Tongue (tissue), 2 donors: ENCODE measurements around the gene PNLDC1. TPM values are rescaled to one million over a fixed set of nuclear protein-coding genes. Genes with fewer than 3 reads are reported as not detected.
"Not testable (repeated sequence)": the region's sequence is repeated elsewhere in the genome, so short reads cannot be mapped to it uniquely, and the experiment has no call there.

Source experiments
- DNase-seq: peaks from one replicate; pipeline ENCODE4 v3.0.0-alpha.2; 2015
- total RNA-seq: library from RNA; depleted of rRNA; stranded (reverse); fragments of >200 nt; gene quantifications from one replicate; pipeline ENCODE4 v1.2.3, GENCODE V29; 2014

Gene PNLDC1
- total RNA-seq, 1 donor from 2014 or later, result 0.82 TPM

DNA sequence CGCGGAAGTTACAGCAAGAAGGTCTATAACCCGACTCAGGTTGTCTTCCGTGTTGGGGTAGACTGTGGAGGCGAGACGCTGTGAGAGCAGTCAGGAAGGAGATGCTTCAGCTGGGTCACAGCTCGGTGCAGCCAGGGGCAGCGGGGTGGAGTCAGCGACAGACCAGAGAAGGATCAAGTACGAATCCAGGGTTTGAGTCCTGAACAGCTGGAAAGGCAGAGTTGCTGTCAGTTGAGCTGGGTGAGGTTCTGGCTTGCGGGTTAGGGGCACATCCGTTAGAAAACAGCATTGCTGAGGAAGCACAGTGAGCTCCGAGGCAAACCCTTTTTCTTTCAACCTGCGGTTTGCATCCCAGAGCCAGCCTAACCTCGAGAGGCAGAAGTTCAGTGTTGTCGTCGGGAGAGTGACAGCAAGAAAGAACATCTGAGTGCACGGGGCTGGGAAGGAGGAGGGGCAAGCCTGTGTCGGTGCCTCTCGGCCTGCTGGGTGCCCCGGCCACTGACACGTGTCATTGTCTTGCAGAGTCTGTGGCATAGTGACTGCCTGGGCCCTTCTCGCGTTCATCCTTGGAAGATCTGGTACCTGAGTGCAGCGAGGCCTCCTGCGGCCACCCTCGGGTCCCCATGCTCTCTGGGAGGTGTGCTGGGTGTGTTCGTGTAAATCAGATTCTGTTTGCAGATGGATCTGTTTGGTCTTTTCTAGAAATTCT, 20.0 kb downstream of the PNLDC1 start:
- peak; percentile 13 for DNase-seq

DNA sequence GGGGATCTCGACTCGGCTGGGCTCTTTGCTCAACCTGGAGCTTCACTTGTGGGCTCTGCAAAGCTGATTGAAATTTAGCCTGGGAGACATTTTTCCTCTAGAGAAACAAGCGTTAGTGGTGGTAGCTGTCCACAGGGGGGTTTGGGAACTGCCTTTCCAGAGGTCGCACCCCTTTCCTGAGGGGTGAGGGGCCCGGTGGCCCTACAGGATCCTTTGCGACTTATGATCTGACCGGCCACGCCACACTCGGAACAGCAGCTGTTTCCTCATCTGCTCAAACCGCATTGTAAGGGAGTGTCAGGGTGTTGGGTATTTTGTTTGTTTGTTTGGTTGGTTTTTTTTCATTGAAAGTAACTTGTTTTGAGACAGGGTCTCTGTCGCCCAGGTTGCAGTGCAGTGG, 21.0 kb downstream of the PNLDC1 start:
- DNase-seq, result no peak

DNA sequence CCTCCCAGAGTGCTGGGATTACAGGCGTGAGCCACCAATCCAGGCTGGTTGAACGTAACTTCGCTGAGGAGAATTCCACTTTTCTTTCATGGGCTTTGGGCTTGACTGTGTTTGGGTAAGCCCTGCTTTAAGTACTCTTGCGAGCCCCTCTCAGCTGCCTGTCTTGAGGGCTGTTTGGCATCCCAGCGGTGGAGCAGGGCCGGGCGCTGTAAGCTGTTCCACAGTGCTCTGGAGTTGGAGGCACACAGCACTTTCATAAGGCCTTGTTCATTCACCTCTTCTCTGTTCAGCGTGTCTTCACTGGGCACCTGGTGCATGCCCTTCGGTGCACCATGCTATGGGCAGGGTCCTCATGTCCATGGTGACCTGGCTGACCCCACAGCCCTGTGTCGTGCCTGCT, 21.6 kb downstream of the PNLDC1 start:
- DNase-seq, result no peak

DNA sequence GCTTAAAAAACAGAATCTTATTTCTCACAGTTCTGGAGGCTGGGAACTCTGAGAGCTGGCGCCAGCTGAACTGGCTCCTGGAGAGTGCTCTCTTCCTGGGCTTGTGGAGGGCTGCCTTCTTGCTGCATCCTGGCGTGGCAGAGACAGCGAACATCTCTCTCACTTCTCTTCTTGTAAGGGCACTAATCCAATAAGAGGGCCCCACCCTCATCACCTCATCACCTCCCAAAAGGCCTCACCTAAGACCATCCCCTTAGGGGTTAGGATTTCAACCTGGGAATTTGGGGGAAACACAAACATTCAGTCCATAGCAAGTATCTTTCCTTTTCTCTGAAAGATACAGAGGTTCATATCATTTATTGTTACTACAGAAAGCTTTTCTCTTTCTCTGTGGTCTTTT, 23.9 kb downstream of the PNLDC1 start:
- no peak for DNase-seq

DNA sequence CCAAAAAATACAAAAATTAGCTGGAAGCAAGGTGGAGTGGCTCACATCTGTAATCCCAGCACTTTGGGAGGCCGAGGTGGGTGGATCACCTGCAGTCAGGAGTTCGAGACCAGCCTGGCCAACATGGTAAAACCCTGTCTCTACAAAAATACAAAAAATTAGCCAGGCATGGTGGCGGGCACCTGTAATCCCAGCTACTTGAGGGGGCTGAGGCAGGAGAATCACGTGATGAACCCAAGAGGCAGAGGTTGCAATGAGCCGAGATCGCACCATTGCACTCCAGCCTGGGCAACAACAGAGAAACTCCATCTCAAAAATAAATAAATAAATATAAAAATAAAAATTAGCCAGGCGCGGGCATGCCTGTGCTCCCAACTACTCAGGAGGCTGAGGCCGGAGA, 24.6 kb downstream of the PNLDC1 start:
- not testable (repeated sequence) for DNase-seq

DNA sequence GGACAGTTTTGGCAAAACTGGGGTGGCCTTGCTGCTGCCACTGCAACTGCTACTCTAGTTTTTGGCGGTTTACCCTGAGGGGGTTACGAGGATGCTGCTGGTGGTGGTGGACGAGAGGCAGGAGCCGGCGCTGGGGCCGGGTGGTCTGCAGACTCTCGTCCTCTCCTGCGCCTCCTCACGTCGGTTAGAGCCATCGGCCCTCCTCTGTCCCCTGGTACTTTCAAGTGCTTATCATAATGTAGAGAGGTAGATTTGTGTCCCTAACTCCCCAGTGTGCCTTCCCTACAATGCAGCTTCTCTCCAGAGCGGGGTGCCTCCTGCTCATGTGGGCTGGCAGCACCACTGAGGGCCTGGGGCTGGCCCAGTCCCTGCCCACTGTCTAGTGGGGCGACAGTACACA, 25.9 kb downstream of the PNLDC1 start:
- DNase-seq, result no peak

DNA sequence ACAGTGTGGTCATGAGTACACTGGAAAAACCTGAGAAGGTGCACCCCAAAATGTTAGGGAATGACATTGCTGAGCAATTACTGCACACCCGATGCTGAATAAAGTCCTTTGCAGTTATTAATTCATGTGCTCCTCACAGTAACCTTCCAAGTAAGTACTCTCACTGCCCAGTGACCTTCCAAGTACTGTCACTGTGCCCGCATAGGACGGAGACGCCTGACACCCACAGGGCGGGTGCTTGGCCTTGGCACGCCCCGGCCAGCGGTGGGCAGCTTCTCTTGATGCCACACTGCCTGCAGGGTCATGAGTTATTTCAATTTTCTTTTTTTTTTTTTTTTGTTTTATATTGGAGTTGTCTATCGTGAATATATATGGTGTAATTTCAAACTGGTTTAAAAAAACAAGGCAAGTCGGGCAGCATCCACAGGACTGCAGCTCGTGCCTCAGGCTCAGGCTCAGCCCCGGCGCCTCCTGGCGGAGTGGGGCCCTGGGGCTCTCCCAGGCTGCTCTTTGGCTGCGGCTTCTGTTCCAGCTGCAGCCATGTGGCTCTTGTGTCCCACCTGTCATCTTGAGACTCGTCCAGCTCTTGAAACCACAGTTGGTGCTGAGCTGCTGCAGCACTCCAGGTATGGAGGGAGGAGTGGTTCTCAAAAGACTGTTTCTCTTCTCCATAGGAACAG, 27.0 kb downstream of the PNLDC1 start:
- DNase-seq, result peak; percentile 84

DNA sequence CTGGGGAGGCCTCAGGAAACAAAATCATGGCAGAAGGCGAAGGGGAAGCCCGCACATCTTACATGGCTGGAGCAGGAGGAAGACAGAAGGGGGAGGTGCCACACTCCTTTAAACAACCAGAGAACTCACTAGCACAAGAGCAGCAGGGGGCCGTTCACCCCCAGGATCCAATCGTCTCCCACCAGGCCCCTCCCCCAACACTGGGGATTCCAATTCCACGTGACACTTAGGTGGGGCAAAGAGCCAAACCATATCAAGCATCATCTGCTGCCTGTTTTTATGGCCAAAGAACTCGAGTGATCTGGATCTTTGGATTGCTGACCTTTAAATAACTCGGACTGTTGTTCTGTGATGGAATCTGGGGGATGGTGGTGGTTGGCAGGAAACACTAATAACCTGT, 28.0 kb downstream of the PNLDC1 start:
- DNase-seq, result peak; percentile 44

DNA sequence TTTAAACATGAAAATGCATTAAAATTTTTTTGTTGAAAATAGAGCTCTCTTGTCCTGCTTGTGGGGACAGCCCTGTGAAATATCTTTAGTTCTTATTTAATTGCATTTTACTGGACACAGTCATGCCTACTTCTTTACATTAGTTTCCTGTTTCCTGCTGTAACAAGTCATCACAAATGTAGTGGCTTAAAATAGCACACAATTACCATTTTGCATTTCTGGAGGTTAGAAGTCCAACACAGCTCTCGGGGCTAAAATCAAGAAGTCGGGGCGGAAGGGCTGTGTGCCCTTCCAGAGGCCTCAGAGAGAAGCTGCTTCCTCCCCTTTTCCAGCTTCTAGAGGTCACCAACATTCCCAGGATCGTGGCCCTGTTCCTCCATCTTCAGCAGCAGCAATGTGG, 29.4 kb downstream of the PNLDC1 start:
- DNase-seq, result peak; percentile 19

DNA sequence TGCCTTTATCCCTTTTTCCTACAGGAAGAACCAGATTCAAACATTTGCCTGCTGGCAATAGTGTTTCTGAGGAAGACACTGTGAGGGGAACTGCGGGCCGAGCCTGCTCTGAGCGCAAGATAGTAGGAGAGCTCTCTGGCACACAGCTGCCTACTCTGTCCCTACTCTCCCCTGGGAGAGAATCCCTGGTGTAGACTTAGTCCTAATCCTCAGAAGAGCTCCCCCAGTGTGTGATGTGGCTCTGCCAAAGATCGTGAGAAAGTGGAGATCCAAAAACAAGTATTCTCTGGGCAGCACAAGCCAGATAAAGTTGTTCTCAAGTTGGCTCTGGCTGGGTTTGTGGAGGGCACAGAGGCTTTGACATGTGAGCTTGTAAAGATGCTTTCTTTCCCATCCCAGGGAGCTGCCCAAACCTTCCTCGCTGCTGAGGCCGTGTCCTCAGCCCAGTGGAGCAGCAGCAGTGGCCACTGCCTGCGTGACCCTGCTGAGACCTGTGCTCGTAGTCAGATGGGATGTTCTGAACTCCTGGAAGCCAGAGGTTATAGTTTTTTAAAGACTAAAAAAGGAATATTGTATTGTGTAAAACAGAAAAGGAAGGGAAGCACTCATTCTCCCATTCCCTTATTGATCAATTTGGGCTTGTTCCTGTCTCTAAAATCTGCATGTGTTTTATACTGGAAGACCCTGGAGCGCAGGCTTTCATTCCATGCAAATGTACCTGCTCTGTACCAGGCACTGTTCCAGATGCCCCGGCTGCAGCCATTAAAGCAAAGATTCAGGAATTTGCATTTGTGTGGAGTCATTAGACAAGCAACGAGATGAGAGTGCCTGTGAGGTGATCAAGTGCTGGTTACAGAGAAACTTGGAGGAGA, 30.7 kb downstream of the PNLDC1 start:
- DNase-seq, result peak; percentile 8

DNA sequence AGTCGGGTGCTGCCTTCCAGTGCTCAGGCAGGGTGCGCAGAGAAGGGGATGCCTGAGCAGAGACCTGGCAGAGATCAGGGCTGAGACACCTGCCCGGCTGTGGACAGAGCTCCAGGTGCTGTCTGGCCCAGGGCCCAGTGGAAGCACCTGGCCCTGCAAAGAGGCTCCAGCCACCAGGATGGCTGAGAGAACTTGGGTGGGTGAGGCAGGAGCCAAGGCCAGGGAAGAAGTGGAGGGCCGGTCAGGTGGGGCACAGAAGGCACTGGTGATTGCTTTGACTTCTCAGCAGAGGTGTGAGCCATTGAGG, 31.2 kb downstream of the PNLDC1 start:
- no peak for DNase-seq

DNA sequence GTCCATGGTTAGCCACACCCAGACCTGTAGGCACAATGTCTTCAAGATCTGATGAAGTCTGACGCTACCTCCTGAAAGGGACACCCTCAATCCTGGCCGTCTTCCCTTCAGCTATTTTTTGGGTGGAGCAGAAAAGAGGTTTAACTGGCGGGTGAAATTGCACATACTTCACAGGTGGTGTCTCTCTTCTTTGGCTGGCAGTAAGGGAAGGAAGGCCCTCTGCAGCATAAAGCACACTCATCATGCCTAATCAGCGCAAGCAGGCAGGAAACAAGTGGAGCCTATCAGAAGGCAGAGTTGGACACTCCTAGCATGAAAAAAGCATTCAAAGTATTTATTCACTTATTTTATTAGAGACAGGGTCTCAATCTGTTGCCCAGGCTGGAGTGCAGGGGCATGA, 32.9 kb downstream of the PNLDC1 start:
- no peak for DNase-seq

DNA sequence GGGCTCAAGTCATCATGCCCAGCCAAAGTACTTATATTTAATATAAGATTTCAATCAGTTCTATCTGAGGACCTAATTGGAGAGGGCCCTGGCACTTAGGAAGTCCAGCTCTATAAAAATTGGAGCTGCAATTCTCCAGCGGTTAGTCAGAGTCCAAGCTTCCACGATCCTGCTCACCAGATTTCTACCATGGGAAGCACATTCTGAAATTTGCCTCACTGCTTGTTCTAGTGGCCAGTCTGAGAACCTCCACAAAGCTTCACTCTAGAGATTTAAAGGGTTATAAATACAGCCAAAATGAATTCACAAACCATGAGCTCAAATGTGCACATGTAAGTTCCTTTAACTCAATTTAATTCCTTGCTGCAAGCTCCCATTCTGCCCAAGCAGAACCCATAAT, 33.5 kb downstream of the PNLDC1 start:
- no peak for DNase-seq

DNA sequence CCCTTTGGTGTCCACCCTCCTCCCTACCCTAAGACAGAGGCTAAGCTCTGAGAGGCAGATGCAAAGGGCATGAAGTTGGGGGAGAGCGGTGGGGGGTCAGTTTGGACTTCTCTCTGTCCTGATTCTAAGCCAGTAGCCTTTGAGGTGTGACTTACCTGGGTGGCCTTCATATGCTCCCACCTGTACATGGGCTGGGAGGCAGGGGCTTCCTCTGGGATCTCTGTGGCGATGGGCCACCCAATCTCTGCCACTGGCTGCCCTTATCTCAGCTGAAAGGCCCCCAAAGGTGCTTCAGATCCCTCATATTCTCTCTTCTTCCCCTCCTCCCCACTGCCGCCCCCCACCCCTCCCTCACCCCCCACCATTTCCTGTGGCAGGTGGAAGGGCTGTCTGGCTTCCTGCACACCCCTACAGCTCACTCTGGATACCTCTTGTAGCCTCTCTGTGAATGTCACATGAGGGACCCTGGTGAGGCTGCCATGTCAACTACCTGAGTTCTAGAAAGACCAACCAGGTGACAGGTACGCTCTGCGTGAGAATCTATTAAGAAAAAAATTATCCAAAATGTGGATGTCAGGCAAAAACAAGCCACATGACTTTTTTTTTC, 34.0 kb downstream of the PNLDC1 start:
- no peak for DNase-seq

DNA sequence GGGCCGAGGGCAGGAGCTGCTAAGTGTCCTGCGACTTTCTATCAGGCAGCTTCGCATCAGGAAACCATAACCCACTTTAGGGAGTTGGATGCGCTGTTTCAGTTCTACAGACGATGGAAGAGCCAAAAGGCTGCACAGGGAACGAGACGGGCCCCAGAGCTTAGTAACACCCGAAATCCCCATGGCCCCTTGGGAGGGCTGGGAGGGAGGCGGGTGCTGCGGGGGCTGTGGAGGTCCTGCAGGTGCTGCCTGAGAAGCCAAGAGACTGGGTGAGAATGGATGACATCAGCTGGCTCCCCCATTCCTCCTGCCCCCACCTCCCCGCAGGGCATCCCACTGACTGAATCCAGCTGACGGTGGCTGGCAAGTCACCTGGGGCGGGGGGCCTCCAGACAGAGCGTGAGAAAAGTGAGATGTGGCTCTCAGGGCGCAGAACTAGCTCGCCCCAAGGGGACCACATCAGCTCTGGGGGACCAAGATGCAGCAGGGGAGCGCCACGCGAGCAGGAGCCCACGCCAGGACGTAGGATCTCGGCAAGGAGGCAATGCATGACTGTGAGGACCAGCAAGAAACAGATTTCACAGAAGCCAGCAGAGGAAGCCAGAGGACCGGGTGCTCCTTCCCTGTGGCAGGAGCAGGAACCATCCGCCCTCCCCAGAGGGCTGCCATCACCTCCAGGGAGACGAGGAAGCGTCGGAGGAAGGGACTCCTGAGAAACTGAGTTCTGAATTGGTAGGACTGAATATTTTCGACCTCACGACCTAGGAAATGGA, 36.8 kb downstream of the PNLDC1 start:
- no peak for DNase-seq

DNA sequence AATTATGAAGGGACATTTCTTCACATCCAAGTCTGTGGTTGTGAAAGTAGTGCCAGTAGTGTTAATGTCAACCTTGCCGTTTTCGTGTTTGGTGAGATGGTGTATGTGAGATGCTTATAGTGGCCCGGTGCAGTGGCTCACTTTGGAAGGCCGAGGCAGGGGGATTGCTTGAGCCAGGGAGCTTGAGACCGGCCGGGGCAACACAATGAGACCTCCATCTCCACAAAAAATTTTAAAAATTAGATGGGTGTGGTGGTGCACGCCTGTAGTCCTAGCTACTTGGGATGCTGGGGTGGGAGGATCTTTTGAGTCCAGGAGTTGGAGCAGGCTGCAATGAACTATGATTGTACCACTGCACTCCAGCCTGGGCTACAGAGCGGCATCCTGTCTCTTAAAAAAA, 37.4 kb downstream of the PNLDC1 start:
- no peak for DNase-seq

DNA sequence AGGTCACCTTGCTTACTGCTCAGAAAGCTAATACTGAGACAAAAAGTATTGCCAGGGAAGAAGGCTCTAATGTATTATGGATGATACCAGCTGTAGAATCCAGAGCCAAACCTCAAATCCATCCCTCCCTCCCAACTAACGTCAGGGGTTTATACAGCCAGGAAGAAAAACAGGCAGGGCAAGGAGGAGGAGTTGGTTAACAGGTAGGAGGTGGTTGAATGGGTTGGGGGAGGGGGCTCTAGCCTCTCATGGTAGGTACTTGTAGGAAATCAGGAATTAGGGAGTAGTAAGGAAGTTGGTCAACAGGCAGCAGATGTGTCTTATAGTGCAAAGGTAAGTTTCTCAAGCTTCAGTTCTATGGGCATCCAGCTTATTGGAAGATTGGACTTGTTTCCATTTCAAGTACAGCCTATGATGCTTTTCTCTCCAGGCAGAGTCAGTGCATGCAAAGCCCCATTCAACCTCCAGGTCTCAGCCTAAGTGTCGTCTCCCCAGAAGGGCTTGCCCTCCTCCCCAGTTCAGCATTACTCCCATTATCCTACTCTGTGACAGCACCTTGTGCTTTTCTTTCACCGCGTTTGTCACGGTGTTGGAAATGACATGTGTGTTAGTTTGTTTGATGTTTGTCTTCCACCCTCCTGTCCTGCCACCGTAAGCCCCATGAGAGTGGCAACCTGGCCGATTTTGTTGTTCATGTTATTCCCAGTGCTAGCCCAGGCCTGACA, 38.1 kb downstream of the PNLDC1 start:
- DNase-seq, result no peak

DNA sequence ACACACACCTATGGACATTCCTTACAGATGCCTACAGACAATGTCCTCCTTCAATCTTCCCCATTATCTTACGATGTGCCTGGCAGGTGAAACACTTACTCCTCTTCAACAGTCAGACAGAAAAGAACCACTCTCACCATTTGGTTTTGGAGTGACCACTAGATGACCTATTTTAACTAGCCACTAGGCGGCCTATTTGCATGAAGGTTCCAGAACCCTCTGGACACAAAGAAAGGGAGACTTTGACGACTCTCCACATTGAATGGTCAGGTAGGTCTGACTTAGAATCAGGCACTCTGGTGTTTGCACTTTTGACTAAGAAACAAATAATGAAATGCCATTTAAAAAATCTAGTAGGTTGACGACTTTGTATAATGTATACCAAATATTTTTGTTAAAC, 42.0 kb downstream of the PNLDC1 start:
- DNase-seq, result no peak

DNA sequence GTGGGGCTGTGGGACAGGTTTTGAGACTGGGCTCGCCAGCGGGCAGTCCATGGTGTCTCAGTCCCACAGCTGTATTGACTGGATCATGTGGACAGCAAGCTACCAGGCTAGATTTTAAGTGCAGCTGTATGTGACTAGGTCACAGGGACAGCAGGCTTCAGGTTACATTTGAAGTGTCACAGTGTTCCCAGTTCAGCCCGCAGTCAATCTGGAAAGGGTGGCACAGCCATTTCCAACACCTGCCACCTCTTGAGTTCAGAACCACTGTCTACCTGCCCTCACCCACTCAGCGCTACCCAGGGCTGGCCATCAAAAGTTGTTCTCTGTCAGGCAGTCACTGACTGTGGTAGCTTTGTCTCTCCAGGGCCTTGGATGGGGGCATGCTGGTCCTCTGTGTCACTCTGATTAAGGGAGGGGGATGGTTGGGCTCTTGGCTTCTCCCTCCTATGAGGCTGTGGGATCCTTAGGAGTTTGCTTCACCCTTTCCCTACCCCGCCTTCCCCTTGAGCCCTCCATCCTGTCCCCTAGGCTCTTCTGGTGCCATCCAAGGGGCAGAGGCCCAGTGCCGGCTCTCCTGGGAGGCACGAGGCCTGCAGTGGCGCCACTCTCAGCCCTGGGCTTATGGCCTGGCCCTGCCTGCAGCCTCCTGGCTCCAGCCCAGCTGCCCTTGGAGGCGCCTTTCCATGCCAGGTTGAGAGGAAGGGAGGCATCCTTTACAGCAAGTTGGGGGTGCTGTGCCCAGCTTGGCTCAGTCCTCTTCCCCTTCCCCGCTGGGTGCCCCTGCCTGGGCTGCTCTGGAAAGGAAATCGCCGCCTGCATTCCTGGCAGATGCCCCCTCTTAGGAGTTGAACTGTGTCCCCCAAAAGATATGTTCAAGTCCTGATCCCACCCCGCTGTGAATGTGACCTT, 44.9 kb downstream of the PNLDC1 start:
- no peak for DNase-seq

DNA sequence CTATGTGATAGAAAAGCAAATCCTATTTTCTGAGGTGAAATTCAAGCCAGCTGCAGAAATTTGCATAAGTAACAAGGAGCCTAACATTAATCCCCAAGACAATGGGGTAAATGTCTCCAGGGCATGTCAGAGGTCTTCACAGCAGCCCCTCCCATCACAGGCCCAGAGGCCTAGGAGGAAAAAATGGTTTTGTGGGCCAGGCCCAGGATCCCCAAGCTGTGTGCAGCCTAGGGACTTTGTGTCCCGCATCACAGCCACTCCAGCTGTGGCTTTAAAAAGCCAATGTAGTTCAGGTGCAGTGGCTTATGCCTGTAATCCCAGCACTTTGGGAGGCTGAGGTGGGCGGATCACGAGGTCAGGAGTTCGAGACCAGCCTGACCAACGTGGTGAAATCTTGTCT, 48.5 kb downstream of the PNLDC1 start:
- DNase-seq, result not testable (repeated sequence)
